CD4-positive, alpha-beta T cell treated with Interleukin-21 for 1 hour (primary cell): Measurements from ENCODE around the gene PUS10.
"Not testable (repeated sequence)": the region's sequence is repeated elsewhere in the genome, so short reads cannot be mapped to it uniquely, and the experiment has no call there.

Source experiments
- DNase-seq: peaks from one replicate; pipeline ENCODE4 v3.0.0-alpha.2; 2020

PUS10 gene

GRCh38 chr2:60965499-60965785, 52.6 kb downstream of the PUS10 start:
- DNase-seq: no peak

- peak; percentile 66 for DNase-seq
Measured at GRCh38 chr2:60964651-60965498, 53.2 kb downstream of the PUS10 start.

- no peak for DNase-seq
Measured at GRCh38 chr2:60963190-60963589, 54.9 kb downstream of the PUS10 start.

- no peak for DNase-seq
Measured at GRCh38 chr2:60962528-60962927, 55.5 kb downstream of the PUS10 start.

- DNase-seq: no peak
Measured at GRCh38 chr2:60961457-60961856, 56.6 kb downstream of the PUS10 start.

GRCh38 chr2:60960706-60961105, 57.3 kb downstream of the PUS10 start:
- no peak for DNase-seq

- DNase-seq: no peak
Measured at GRCh38 chr2:60959501-60959900, 58.6 kb downstream of the PUS10 start.

GRCh38 chr2:60958800-60959199, 59.3 kb downstream of the PUS10 start:
- DNase-seq: no peak

GRCh38 chr2:60958361-60958760, 59.7 kb downstream of the PUS10 start:
- DNase-seq: no peak

GRCh38 chr2:60957643-60958042, 60.4 kb downstream of the PUS10 start:
- no peak for DNase-seq

- no peak for DNase-seq
Measured at GRCh38 chr2:60957224-60957623, 60.8 kb downstream of the PUS10 start.

- peak; percentile 58 for DNase-seq
Measured at GRCh38 chr2:60954139-60954538, 63.9 kb downstream of the PUS10 start.

GRCh38 chr2:60948926-60949579, 69.0 kb downstream of the PUS10 start:
- peak; percentile 29 for DNase-seq

- no peak for DNase-seq
Measured at GRCh38 chr2:60948161-60948560, 69.9 kb downstream of the PUS10 start.

GRCh38 chr2:60947056-60947455, 71.0 kb downstream of the PUS10 start:
- DNase-seq: no peak

- DNase-seq: no peak
Measured at GRCh38 chr2:60945341-60945740, 72.7 kb downstream of the PUS10 start.

GRCh38 chr2:60939622-60940021, 78.4 kb downstream of the PUS10 start:
- DNase-seq: no peak

GRCh38 chr2:60938301-60938700, 79.8 kb downstream of the PUS10 start:
- no peak for DNase-seq

GRCh38 chr2:60936757-60937156, 81.3 kb downstream of the PUS10 start:
- no peak for DNase-seq

- DNase-seq: no peak
Measured at GRCh38 chr2:60934165-60934722, 83.8 kb downstream of the PUS10 start.

- DNase-seq: no peak
Measured at GRCh38 chr2:60932954-60933353, 85.1 kb downstream of the PUS10 start.

GRCh38 chr2:60932061-60932460, 86.0 kb downstream of the PUS10 start:
- not testable (repeated sequence) for DNase-seq

GRCh38 chr2:60926741-60927552, 91.1 kb downstream of the PUS10 start:
- DNase-seq: no peak
